Measurements from ENCODE around the gene CEP63.
"Not testable (repeated sequence)": the region's sequence is repeated elsewhere in the genome, so short reads cannot be mapped to it uniquely, and the experiment has no call there.

Gene CEP63

GRCh38 chr3:134579141-134579665 is 93.3 kb downstream of the CEP63 start:
- H3K27ac ChIP-seq (ENCODE audit: poor library complexity, severe bottlenecking), result no peak overlapping the region
- H3K9me3 ChIP-seq (ENCODE audit: severe bottlenecking), result no peaks in the 10 kb centered on the region
- no peaks in the 10 kb centered on the region for H3K4me1 ChIP-seq (ENCODE audit: insufficient read depth, poor library complexity, severe bottlenecking)
- H3K36me3 ChIP-seq (ENCODE audit: low read depth), result no peaks in the 10 kb centered on the region
- no peaks in the 10 kb centered on the region for H3K27me3 ChIP-seq (ENCODE audit: insufficient read depth, poor library complexity, severe bottlenecking)
- no peak for DNase-seq (ENCODE audit: low spot score)
- no peak for ATAC-seq (ENCODE audit: low read depth)
- no peak overlapping the region for H3K4me3 ChIP-seq (ENCODE audit: severe bottlenecking)
- no peak for TF ChIP-seq CTCF (IDR thresholded peaks at IDR 0.05; ENCODE audit: poor library complexity, severe bottlenecking)

- no peaks in the 10 kb centered on the region for H3K9me3 ChIP-seq (ENCODE audit: severe bottlenecking)
Observed at GRCh38 chr3:134590766-134591165, 104.9 kb downstream of the CEP63 start.

GRCh38 chr3:134592806-134593205 is 106.9 kb downstream of the CEP63 start:
- ATAC-seq (ENCODE audit: low read depth) (no peak), DNase-seq (ENCODE audit: low spot score) (no peak)
- no peaks in the 10 kb centered on the region for H3K36me3 ChIP-seq (ENCODE audit: low read depth)
- peaks cover 9% of the 10 kb centered on the region for H3K4me1 ChIP-seq (ENCODE audit: insufficient read depth, poor library complexity, severe bottlenecking)
- no peak overlapping the region for H3K4me3 ChIP-seq (ENCODE audit: severe bottlenecking)
- TF ChIP-seq CTCF (IDR thresholded peaks at IDR 0.05; ENCODE audit: poor library complexity, severe bottlenecking), result no peak
- H3K27me3 ChIP-seq (ENCODE audit: insufficient read depth, poor library complexity, severe bottlenecking), result no peaks in the 10 kb centered on the region
- H3K9me3 ChIP-seq (ENCODE audit: severe bottlenecking), result no peaks in the 10 kb centered on the region
- no peak overlapping the region for H3K27ac ChIP-seq (ENCODE audit: poor library complexity, severe bottlenecking)

More at GRCh38 chr3:134590766-134591165, 104.9 kb downstream of the CEP63 start:
- H3K4me1 ChIP-seq (ENCODE audit: insufficient read depth, poor library complexity, severe bottlenecking), result no peaks in the 10 kb centered on the region
- no peaks in the 10 kb centered on the region for H3K27me3 ChIP-seq (ENCODE audit: insufficient read depth, poor library complexity, severe bottlenecking)
- no peak overlapping the region for H3K4me3 ChIP-seq (ENCODE audit: severe bottlenecking)
- peak; percentile 95 for ATAC-seq (ENCODE audit: low read depth)
- TF ChIP-seq CTCF (IDR thresholded peaks at IDR 0.05; ENCODE audit: poor library complexity, severe bottlenecking), result no peak
- H3K36me3 ChIP-seq (ENCODE audit: low read depth), result no peaks in the 10 kb centered on the region
- H3K27ac ChIP-seq (ENCODE audit: poor library complexity, severe bottlenecking), result peak overlapping the region; percentile 11
- DNase-seq (ENCODE audit: low spot score), result no peak

GRCh38 chr3:134594331-134594741 is 108.5 kb downstream of the CEP63 start:
- H3K36me3 ChIP-seq (ENCODE audit: low read depth), result no peaks in the 10 kb centered on the region
- DNase-seq (ENCODE audit: low spot score) (no peak), ATAC-seq (ENCODE audit: low read depth) (no peak)
- H3K27me3 ChIP-seq (ENCODE audit: insufficient read depth, poor library complexity, severe bottlenecking), result no peaks in the 10 kb centered on the region
- no peak overlapping the region for H3K27ac ChIP-seq (ENCODE audit: poor library complexity, severe bottlenecking)
- no peaks in the 10 kb centered on the region for H3K9me3 ChIP-seq (ENCODE audit: severe bottlenecking)
- H3K4me1 ChIP-seq (ENCODE audit: insufficient read depth, poor library complexity, severe bottlenecking), result peaks cover 12% of the 10 kb centered on the region
- H3K4me3 ChIP-seq (ENCODE audit: severe bottlenecking), result no peak overlapping the region
- no peak for TF ChIP-seq CTCF (IDR thresholded peaks at IDR 0.05; ENCODE audit: poor library complexity, severe bottlenecking)

- not testable (repeated sequence) for H3K27me3 ChIP-seq (ENCODE audit: insufficient read depth, poor library complexity, severe bottlenecking); DNase-seq (ENCODE audit: low spot score); H3K36me3 ChIP-seq (ENCODE audit: low read depth); ATAC-seq (ENCODE audit: low read depth); H3K27ac ChIP-seq (ENCODE audit: poor library complexity, severe bottlenecking); H3K9me3 ChIP-seq (ENCODE audit: severe bottlenecking); H3K4me3 ChIP-seq (ENCODE audit: severe bottlenecking)
- peaks cover 12% of the 10 kb centered on the region for H3K4me1 ChIP-seq (ENCODE audit: insufficient read depth, poor library complexity, severe bottlenecking)
Observed at GRCh38 chr3:134594986-134595385, 109.1 kb downstream of the CEP63 start.

All from RWPE2 (cell line).